Stomach (tissue), 4 donors: ENCODE results near the gene MOB2.

Experiments used
- CTCF ChIP-seq, 7 experiments: fragments of 450-650 bp in 4 of 7; fragments of 200-600 bp in 3 of 7; sonication (generic) in 3 of 7; IDR thresholded peaks; one replicate each; pipeline ENCODE4 v1.5.1; 2016 to 2019; ENCODE audit warnings: antibody characterized with exemption in 7 of 7, control low read depth in 2 of 7, mild to moderate bottlenecking in 1 of 7
- EP300 ChIP-seq: sonication (generic); formaldehyde crosslinking; IDR thresholded peaks from one replicate; pipeline ENCODE4 v1.6.1; 2017; ENCODE audit warnings: antibody characterized with exemption
- POLR2A ChIP-seq, 4 donors: fragments of 450-650 bp; IDR thresholded peaks; one replicate each; pipeline ENCODE4 v1.6.1; 2016; ENCODE audit warnings: antibody characterized with exemption in 4 of 4, control low read depth in 2 of 4, mild to moderate bottlenecking in 1 of 4, moderate library complexity in 1 of 4
- POLR2AphosphoS5 ChIP-seq, 3 donors: sonication (generic); formaldehyde crosslinking; IDR thresholded peaks; one replicate each; pipeline ENCODE4 v1.6.1; 2016; ENCODE audit warnings: antibody characterized with exemption in 3 of 3

GRCh38 chr11:1444823-1445422 lies 41.7 kb downstream of the MOB2 start:
- TF ChIP-seq CTCF (IDR thresholded peaks at IDR 0.05): no peak
- TF ChIP-seq POLR2A (IDR thresholded peaks at IDR 0.05): no peak
- TF ChIP-seq POLR2AphosphoS5 (IDR thresholded peaks at IDR 0.05): no peak
- no peak for TF ChIP-seq EP300
